ENCODE measurements around the gene TRPV2.
A peak's percentile ranks its signal among the peaks of the same experiment; 100 is the strongest.

Gene TRPV2

DNA sequence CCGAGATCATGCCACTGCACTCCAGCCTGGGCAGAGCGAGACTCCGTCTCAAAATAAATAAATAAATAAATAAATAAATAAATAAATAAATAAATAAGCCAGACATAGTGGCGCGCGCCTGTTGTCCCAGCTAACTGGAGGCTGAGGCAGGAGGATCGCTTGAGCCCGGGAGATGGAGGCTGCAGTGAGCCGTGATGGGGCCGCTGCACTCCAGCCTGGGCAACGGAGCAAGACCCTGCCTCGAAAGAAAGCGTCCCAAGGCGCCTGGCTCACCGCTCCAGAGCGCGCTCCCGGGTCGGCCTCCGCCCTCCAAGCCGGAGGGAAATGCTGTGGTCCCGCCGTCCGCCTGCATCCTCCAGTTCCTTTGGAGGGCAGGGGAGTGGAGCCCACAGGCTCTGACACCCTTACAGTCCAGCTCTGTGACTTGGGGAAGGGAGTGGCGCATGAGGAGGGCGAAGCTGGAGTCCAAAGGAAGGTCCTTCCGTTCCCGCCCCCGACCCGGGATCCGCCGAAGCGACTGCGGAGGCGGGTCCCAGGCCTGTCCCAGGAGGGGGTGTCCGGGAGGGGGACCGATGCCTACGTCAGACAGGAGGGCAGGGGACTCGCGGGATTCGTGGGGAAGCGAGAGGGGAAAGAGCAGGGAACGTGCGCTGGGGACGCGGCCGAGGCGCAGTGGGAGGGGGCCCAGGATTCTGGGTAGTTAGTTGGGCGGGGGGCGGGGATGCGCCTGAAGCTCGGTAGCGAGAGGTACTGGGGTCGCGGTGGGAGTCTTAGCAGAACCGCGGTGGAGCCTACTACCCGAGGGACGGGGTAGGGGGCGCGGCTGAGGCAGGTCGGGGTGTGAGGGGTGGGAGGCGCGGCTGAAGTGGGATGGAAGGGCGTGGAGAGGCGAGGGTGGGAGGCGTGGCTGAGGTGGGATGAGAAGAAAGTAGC is 8.4 kb upstream of the TRPV2 start:
- DNase-seq (ENCODE audit: low spot score), result peak; percentile 61
- no CpG with 5 or more reads among the region's 67 CpGs for WGBS, 2 donors (ENCODE audit: extremely low coverage in 2 of 2, insufficient read length in 2 of 2, insufficient replicate concordance in 1 of 2)

DNA sequence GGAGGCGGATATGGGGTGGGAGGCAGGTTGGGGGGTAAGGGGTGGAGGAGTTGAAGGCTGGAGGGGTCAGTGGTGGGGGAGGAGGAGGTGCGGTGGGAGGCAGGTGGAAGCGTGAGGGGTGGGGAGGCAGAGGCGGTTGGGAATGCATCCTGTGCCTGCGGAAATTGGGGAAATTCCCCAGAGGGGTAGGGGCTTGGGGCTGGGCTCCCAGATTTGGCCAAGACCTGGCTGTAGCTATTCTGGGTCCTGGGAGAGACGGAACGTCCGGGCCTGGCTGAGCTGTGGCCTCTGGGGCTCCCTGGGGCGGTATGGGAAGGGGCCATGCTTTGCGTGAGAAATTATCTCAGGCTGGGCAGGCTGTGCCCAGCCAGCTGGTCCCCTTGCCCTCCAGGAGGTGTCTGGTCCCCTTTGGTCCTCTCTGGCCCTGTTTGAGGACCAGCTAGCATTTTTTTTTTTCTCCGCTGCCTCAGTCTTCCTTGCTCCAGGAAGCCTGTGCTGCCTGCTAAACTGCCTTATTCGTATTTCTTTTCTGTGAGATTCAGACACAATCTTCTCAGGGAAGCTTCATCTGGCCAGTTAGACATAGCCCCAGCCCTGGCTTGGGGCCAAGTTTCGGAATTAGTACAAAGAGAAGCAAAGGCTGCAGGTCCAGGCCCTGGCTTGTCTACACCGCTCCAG is 7.3 kb upstream of the TRPV2 start:
- Histone ChIP-seq H3K79me1 (ENCODE audit: low read depth, low read length) (no peaks in the 10 kb centered on the region), H2AK5ac (ENCODE audit: low read depth, low read length) (peak overlapping the region; percentile 74), H3K27ac (replicated peaks; ENCODE audit: low read length) (peak overlapping the region; percentile 65), H3K9me3 (replicated peaks in 1 of 2; ENCODE audit: control insufficient read depth in 2 of 2, insufficient read depth in 1 of 2, low read depth in 1 of 2, low read length in 2 of 2) (no peaks in the 10 kb centered on the region), H3K9ac (ENCODE audit: low read depth, low read length, poor library complexity) (no peak overlapping the region), H2AFZ (ENCODE audit: low read length) (peak overlapping the region; percentile 20), H3K4me1 (ENCODE audit: control insufficient read depth in 2 of 2, insufficient read depth in 1 of 2, low read depth in 1 of 2, low read length in 2 of 2) (peaks cover 0 to 5% of the 10 kb centered on the region in 2 donors), H3K36me3 (replicated peaks in 1 of 2; ENCODE audit: control insufficient read depth in 2 of 2, insufficient read depth in 2 of 2, low read length in 2 of 2) (no peaks in the 10 kb centered on the region), H3K4me2 (ENCODE audit: insufficient read depth, low read length, poor library complexity, severe bottlenecking) (peak overlapping the region; percentile 14), H2BK5ac (ENCODE audit: low read length) (no peak overlapping the region), H3K14ac (ENCODE audit: low read length) (no peak overlapping the region), H3K18ac (ENCODE audit: low read length) (peak overlapping the region; percentile 20), H2BK15ac (ENCODE audit: low read length) (peak overlapping the region; percentile 93), H3K4me3 (ENCODE audit: low read length in 2 of 2) (no peak overlapping the region), H4K8ac (ENCODE audit: low read depth, low read length) (no peak overlapping the region), H2BK120ac (ENCODE audit: low read depth, low read length) (no peak overlapping the region), H4K91ac (ENCODE audit: low read depth, low read length, poor library complexity) (no peak overlapping the region), H3K27me3 (ENCODE audit: control insufficient read depth in 3 of 3, insufficient read depth in 3 of 3, low read depth in 1 of 3, low read length in 3 of 3) (no peaks in the 10 kb centered on the region), H3K23ac (ENCODE audit: low read depth, low read length, poor library complexity) (no peak overlapping the region), H2BK12ac (ENCODE audit: low read length) (no peak overlapping the region), H3K4ac (ENCODE audit: low read length) (no peak overlapping the region)
- DNase-seq (ENCODE audit: low spot score), result no peak
- whole genome bisulfite sequencing, 2 donors (ENCODE audit: extremely low coverage in 2 of 2, insufficient read length in 2 of 2, insufficient replicate concordance in 1 of 2), result no CpG with 5 or more reads among the region's 14 CpGs

More for the DNA sequence above, 8.4 kb upstream of the TRPV2 start:
- Histone ChIP-seq H3K4ac (ENCODE audit: low read length) (peak overlapping the region; percentile 76), H3K79me1 (ENCODE audit: low read depth, low read length) (no peaks in the 10 kb centered on the region), H3K36me3 (replicated peaks in 1 of 2; ENCODE audit: control insufficient read depth in 2 of 2, insufficient read depth in 2 of 2, low read length in 2 of 2) (no peaks in the 10 kb centered on the region), H3K9me3 (replicated peaks in 1 of 2; ENCODE audit: control insufficient read depth in 2 of 2, insufficient read depth in 1 of 2, low read depth in 1 of 2, low read length in 2 of 2) (no peaks in the 10 kb centered on the region), H3K9ac (ENCODE audit: low read depth, low read length, poor library complexity) (peak overlapping the region; percentile 86), H3K27ac (replicated peaks; ENCODE audit: low read length) (peak overlapping the region; percentile 74), H2BK12ac (ENCODE audit: low read length) (peak overlapping the region; percentile 73), H2AK5ac (ENCODE audit: low read depth, low read length) (no peak overlapping the region), H3K23ac (ENCODE audit: low read depth, low read length, poor library complexity) (no peak overlapping the region), H4K8ac (ENCODE audit: low read depth, low read length) (peak overlapping the region; percentile 98), H3K4me1 (ENCODE audit: control insufficient read depth in 2 of 2, insufficient read depth in 1 of 2, low read depth in 1 of 2, low read length in 2 of 2) (peaks cover 0 to 5% of the 10 kb centered on the region in 2 donors), H2AFZ (ENCODE audit: low read length) (peak overlapping the region; percentile 100), H3K4me3 (ENCODE audit: low read length in 2 of 2) (peak overlapping the region; percentile 45 to 83), H3K27me3 (ENCODE audit: control insufficient read depth in 3 of 3, insufficient read depth in 3 of 3, low read depth in 1 of 3, low read length in 3 of 3) (no peaks in the 10 kb centered on the region), H2BK120ac (ENCODE audit: low read depth, low read length) (peak overlapping the region; percentile 94), H3K14ac (ENCODE audit: low read length) (no peak overlapping the region), H2BK15ac (ENCODE audit: low read length) (peak overlapping the region; percentile 62), H3K4me2 (ENCODE audit: insufficient read depth, low read length, poor library complexity, severe bottlenecking) (peak overlapping the region; percentile 91), H4K91ac (ENCODE audit: low read depth, low read length, poor library complexity) (no peak overlapping the region), H3K18ac (ENCODE audit: low read length) (peak overlapping the region; percentile 100), H2BK5ac (ENCODE audit: low read length) (peak overlapping the region; percentile 26)

DNA sequence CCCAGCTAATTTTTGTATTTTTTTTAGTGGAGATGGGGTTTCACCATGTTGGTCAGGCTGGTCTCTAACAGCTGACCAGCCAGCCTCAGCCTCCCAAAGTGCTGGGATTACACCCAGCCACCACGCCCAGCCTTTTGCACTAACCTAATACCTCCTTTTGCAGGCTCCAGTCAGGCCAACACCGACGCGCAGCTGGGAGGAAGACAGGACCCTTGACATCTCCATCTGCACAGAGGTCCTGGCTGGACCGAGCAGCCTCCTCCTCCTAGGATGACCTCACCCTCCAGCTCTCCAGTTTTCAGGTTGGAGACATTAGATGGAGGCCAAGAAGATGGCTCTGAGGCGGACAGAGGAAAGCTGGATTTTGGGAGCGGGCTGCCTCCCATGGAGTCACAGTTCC is 2.0 kb downstream of the TRPV2 start:
- no peak overlapping the region for H4K8ac ChIP-seq (ENCODE audit: low read depth, low read length)
- no peak overlapping the region for H3K14ac ChIP-seq (ENCODE audit: low read length)
- H3K4me2 ChIP-seq (ENCODE audit: insufficient read depth, low read length, poor library complexity, severe bottlenecking), result no peak overlapping the region
- WGBS, 2 donors (ENCODE audit: extremely low coverage in 2 of 2, insufficient read length in 2 of 2, insufficient replicate concordance in 1 of 2), result no CpG with 5 or more reads among the region's 7 CpGs
- no peaks in the 10 kb centered on the region for H3K36me3 ChIP-seq (replicated peaks in 1 of 2; ENCODE audit: control insufficient read depth in 2 of 2, insufficient read depth in 2 of 2, low read length in 2 of 2)
- peaks cover 0 to 13% (median 0%) of the 10 kb centered on the region in 3 experiments for H3K27me3 ChIP-seq (ENCODE audit: control insufficient read depth in 3 of 3, insufficient read depth in 3 of 3, low read depth in 1 of 3, low read length in 3 of 3)
- no peak overlapping the region for H2BK120ac ChIP-seq (ENCODE audit: low read depth, low read length)
- H3K23ac ChIP-seq (ENCODE audit: low read depth, low read length, poor library complexity), result no peak overlapping the region
- no peak overlapping the region for H3K4me3 ChIP-seq (ENCODE audit: low read length in 2 of 2)
- H2BK15ac ChIP-seq (ENCODE audit: low read length), result no peak overlapping the region
- peaks cover 8 to 13% of the 10 kb centered on the region in 2 donors for H3K4me1 ChIP-seq (ENCODE audit: control insufficient read depth in 2 of 2, insufficient read depth in 1 of 2, low read depth in 1 of 2, low read length in 2 of 2)
- H3K9ac ChIP-seq (ENCODE audit: low read depth, low read length, poor library complexity), result no peak overlapping the region
- no peaks in the 10 kb centered on the region for H3K79me1 ChIP-seq (ENCODE audit: low read depth, low read length)
- no peak overlapping the region for H2AFZ ChIP-seq (ENCODE audit: low read length)
- DNase-seq (ENCODE audit: low spot score), result no peak
- no peak overlapping the region for H3K4ac ChIP-seq (ENCODE audit: low read length)
- no peak overlapping the region for H2BK12ac ChIP-seq (ENCODE audit: low read length)
- H3K27ac ChIP-seq (replicated peaks; ENCODE audit: low read length), result no peak overlapping the region
- H2AK5ac ChIP-seq (ENCODE audit: low read depth, low read length), result no peak overlapping the region
- H3K9me3 ChIP-seq (replicated peaks in 1 of 2; ENCODE audit: control insufficient read depth in 2 of 2, insufficient read depth in 1 of 2, low read depth in 1 of 2, low read length in 2 of 2), result no peaks in the 10 kb centered on the region
- no peak overlapping the region for H3K18ac ChIP-seq (ENCODE audit: low read length)
- H2BK5ac ChIP-seq (ENCODE audit: low read length), result no peak overlapping the region
- no peak overlapping the region for H4K91ac ChIP-seq (ENCODE audit: low read depth, low read length, poor library complexity)
